ENCODE data around the gene ZIC3.

Gene ZIC3

DNA sequence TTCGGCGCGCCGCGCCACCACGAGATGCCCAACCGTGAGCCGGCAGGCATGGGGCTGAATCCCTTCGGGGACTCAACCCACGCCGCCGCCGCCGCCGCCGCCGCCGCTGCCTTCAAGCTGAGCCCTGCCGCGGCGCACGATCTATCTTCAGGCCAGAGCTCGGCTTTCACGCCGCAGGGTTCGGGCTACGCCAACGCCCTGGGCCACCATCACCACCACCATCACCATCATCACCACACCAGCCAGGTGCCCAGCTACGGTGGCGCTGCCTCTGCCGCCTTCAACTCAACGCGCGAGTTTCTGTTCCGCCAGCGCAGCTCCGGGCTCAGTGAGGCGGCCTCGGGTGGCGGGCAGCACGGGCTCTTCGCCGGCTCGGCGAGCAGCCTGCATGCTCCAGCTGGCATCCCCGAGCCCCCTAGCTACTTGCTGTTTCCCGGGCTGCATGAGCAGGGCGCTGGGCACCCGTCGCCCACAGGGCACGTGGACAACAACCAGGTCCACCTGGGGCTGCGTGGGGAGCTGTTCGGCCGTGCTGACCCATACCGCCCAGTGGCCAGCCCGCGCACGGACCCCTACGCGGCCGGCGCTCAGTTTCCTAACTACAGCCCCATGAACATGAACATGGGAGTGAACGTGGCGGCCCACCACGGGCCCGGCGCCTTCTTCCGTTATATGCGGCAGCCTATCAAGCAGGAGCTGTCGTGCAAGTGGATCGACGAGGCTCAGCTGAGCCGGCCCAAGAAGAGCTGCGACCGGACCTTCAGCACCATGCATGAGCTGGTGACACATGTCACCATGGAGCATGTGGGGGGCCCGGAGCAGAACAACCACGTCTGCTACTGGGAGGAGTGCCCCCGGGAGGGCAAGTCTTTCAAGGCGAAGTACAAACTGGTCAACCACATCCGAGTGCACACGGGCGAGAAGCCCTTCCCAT is 1.1 kb downstream of the ZIC3 start:
- H3K4me1 Mint-ChIP-seq (ENCODE audit: low read depth): peaks cover 15% of the 10 kb centered on the region
- H3K27me3 Mint-ChIP-seq: peaks cover 60% of the 10 kb centered on the region
- no peak overlapping the region for H3K27ac Mint-ChIP-seq
- peaks cover 5% of the 10 kb centered on the region for H3K36me3 Mint-ChIP-seq (ENCODE audit: low read depth)
- H3K9me3 Mint-ChIP-seq: no peaks in the 10 kb centered on the region
- peak overlapping the region; percentile 55 for H3K4me3 Mint-ChIP-seq

DNA sequence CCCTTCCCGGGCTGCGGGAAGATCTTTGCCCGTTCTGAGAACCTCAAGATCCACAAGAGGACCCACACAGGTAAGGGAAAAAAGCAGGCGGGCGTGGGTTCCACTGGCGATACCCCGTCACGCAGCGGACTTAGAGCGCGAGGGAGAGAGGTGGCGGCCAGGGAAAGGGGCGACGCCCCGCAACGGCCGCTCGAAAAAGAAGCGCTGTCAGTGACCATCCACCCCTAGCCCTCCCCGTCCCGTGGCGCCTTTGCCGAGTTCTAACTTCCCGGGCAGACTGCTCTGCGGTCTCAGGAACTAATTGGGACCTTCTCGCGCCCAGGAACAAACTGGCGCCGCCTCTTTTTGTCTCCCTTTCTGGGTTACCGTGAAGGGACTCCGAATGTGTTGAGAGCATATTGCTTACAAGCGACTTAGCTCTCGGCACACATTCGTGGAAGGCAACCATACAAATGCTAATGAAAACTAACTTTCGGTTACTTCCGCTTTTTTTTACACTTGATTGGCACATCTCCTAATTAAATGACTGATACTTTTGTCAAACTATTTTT is 1.8 kb downstream of the ZIC3 start:
- H3K4me3 Mint-ChIP-seq: peak overlapping the region; percentile 55
- no peak overlapping the region for H3K27ac Mint-ChIP-seq
- peaks cover 5% of the 10 kb centered on the region for H3K36me3 Mint-ChIP-seq (ENCODE audit: low read depth)
- no peaks in the 10 kb centered on the region for H3K9me3 Mint-ChIP-seq
- peaks cover 60% of the 10 kb centered on the region for H3K27me3 Mint-ChIP-seq
- peaks cover 15% of the 10 kb centered on the region for H3K4me1 Mint-ChIP-seq (ENCODE audit: low read depth)

DNA sequence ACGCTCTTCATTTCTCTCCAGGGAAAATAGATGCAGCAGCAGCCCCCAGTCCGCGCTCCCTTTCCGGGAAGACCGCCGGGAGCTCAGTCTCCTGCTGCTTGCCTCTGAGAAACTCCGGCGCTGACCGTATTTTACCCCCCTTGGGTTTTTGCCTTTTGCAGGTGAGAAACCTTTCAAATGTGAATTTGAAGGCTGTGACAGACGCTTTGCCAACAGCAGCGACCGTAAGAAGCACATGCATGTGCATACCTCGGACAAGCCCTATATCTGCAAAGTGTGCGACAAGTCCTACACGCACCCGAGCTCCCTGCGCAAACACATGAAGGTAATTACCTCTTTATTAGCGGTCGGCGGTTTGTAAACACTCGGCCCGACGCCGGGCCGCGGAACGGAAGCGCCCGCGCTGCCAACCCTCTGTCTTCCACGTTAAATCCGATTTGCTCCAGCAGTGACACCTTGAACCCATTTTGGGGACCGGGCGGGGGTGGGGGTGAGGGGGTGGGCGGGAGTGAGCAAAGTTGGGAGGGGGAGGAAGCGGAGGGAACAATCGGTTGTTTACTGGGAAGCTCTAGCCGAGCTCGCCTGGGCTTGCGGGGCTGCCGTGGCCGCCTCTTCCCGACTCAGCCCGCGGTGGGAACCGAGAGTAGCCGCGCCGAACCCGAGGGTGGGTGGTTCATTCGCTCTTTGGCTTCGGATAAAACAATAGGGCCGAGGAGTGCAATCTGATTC is 3.0 kb downstream of the ZIC3 start:
- no peaks in the 10 kb centered on the region for H3K9me3 Mint-ChIP-seq
- H3K4me3 Mint-ChIP-seq: no peak overlapping the region
- peaks cover 64% of the 10 kb centered on the region for H3K27me3 Mint-ChIP-seq

DNA sequence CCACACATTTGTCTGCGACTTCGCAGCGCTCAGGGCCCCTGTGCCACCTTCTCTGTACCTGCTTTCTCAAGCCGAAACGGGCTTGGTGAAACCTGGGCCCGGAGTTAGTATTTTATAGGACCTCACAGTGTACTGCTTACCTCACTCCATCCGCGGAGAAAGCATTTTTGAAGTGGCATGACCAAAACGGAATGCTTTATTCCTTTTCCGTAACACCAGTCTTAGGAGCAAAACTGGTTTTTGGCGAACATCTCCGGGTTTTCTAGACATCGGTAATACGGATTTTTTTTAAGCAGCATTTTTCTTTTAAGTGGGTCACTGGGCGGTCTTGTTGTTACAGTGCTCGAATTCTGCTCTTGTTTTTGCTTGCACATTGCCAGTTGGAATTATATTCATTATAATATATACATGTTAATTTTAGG is 3.6 kb downstream of the ZIC3 start:
- Mint-ChIP-seq H3K9me3 (no peaks in the 10 kb centered on the region), H3K4me3 (no peak overlapping the region), H3K4me1 (ENCODE audit: low read depth) (peaks cover 15% of the 10 kb centered on the region), H3K27ac (no peak overlapping the region), H3K36me3 (ENCODE audit: low read depth) (peaks cover 5% of the 10 kb centered on the region), H3K27me3 (peaks cover 61% of the 10 kb centered on the region)

More for the DNA sequence above, 3.0 kb downstream of the ZIC3 start:
- Mint-ChIP-seq H3K36me3 (ENCODE audit: low read depth) (peaks cover 5% of the 10 kb centered on the region), H3K27ac (no peak overlapping the region), H3K4me1 (ENCODE audit: low read depth) (peaks cover 15% of the 10 kb centered on the region)

DNA sequence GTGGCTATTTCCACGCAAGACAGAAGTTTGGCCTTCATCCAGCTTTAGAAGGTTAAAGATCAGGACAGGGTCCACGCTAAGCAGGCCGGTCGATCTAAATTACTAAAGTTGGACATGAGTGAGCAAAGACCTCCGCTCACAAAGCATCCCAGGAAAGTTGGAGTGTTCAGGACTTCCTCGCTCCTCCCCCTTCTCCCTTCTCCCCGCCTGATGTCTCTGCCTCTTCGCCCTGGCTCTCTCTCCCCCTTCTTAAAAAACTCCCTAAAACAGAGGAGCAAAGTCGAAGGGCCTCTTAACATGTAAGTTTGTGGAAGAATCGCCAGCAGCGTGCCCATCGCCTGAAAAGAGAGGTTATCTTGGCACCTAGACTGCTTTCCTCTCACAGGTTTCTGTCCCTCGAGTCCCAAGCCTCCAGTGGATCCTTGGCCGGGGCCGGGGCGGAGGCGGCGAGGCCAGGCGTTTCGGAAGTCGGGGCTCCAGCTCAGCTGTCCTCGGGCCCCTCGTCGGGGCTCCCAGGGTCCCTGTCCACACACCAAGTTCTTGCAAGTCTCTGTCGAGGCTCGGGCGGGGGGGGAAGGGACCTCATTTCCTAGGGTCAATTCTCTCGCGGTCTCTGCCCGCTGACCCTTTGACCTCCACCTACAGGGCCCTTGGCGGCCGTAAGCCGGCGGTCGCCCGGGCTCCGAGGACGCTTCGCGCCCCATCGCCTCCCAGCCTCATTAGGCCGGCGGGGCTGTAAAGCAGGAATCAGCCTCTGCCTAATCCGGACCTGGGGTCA is 7.6 kb downstream of the ZIC3 start:
- no peak overlapping the region for H3K27ac Mint-ChIP-seq
- H3K9me3 Mint-ChIP-seq: no peaks in the 10 kb centered on the region
- H3K4me1 Mint-ChIP-seq (ENCODE audit: low read depth): no peaks in the 10 kb centered on the region
- peaks cover 71% of the 10 kb centered on the region for H3K27me3 Mint-ChIP-seq
- no peak overlapping the region for H3K4me3 Mint-ChIP-seq
- H3K36me3 Mint-ChIP-seq (ENCODE audit: low read depth): no peaks in the 10 kb centered on the region

DNA sequence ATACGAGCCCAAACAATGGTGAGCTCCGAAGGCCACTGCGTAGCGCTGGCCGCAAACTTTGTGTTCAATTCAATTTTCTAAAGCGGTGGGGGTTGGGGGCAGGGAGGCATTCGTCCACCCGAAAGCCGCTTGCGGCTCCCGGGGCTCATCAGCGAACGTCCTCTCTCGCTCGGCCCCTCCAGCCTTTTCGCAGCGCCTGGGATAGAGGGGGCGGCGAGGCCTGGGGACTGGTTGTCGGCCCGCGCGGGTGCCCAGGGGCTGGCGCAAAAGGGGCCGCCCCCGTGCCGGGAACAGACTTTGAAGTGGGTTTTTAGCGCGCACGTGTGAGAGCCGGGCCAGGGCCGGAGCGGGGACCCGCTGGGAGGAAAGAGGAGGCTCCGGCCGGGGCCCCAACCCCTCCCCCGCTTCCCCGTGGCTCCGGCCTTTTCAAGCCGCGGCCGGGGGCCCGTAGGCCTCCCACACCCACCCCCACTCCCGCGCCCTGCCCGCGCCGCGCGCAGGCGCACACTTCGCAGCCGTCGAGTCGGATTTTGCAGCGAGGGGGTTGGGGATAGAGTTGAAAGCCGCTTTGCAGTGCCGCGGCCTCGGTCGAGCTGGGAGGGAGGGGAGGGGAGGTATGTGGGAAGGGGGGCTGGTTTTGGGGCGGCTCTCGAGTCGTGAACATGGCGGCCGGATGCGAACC is 8.3 kb downstream of the ZIC3 start:
- Mint-ChIP-seq H3K36me3 (ENCODE audit: low read depth) (no peaks in the 10 kb centered on the region), H3K4me1 (ENCODE audit: low read depth) (no peaks in the 10 kb centered on the region), H3K27me3 (peaks cover 68% of the 10 kb centered on the region), H3K4me3 (no peak overlapping the region), H3K9me3 (no peaks in the 10 kb centered on the region), H3K27ac (no peak overlapping the region)

DNA sequence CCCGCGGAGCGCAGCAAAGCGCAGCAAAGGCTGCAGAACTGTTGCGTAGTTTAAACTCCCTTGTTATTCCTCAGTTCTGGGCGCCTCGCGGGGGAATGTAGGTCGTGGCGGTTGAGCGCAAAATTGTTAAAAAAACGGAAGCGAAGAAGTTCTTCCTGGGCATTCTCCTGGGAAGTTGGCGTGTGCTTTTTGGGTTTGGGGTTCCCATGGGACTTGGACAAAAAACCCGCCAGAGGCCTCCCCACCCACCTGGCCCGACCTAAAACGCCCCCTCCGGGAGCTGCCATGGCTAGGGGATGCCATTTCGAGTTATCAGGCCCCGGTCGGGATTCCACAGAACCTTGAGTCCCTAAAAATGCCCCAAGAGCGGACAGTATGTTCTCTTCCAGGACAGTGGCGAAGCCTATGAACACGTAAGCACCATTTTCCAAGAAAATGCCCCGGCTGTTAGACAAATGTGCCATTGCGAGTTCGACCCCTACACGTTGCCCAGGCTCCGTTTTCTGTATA is 8.9 kb downstream of the ZIC3 start:
- H3K27ac Mint-ChIP-seq: no peak overlapping the region
- no peaks in the 10 kb centered on the region for H3K36me3 Mint-ChIP-seq (ENCODE audit: low read depth)
- no peaks in the 10 kb centered on the region for H3K4me1 Mint-ChIP-seq (ENCODE audit: low read depth)
- no peak overlapping the region for H3K4me3 Mint-ChIP-seq
- H3K27me3 Mint-ChIP-seq: peaks cover 66% of the 10 kb centered on the region
- H3K9me3 Mint-ChIP-seq: no peaks in the 10 kb centered on the region

DNA sequence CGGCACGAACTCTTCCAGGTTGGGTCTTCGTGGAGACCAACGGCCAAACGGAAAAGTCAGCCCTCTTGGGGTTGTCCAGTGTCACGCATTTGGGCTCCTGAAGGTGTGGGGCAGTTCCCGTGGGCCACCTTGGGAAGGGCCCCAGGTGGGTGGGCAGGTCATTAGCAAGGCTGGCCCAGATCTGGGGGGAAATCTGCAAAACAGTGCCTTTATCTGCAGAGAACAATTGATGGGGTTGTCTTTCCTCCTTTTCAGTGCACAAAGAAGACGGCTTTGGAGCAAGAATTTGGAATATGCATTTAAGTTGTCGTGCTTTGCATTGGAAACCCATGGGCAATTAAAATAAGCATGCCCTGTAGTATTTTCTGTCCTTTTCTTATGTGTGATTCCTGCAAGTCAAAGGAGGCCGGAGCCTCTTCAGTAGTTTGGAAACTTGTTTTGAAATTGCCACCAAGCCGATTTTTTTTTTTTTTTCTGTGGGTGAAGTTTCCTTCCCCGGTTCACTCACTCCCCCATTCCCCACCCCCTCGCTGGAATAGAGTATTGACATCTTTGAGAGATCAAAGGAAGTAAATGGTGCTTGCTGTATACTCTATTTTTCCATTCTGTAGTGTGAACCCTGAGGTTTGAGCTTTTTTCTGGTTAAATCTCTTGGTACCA is 9.8 kb downstream of the ZIC3 start:
- H3K36me3 Mint-ChIP-seq (ENCODE audit: low read depth): no peaks in the 10 kb centered on the region
- no peaks in the 10 kb centered on the region for H3K4me1 Mint-ChIP-seq (ENCODE audit: low read depth)
- H3K27ac Mint-ChIP-seq: no peak overlapping the region
- peaks cover 57% of the 10 kb centered on the region for H3K27me3 Mint-ChIP-seq
- H3K9me3 Mint-ChIP-seq: no peaks in the 10 kb centered on the region
- no peak overlapping the region for H3K4me3 Mint-ChIP-seq

DNA sequence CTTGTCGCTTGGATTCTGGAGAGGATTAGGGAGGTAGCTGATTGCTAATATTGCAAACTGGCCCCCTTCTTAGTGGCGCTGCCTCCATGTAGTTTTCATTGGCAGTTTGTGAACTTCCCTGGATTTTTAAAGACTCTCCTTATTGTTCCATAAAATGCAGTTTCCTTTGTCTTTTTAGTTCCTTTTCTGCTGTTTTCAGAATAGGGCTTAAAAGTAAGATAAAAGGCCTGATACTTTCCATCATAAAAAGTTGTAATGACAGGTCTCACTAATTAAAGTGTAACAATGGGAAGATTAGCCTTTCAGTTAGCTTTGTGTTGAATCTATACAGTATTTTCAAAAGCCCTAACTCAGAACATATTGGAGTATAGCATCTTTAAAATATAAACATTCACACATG is 21.2 kb downstream of the ZIC3 start:
- Mint-ChIP-seq H3K4me3 (no peak overlapping the region), H3K36me3 (ENCODE audit: low read depth) (no peaks in the 10 kb centered on the region), H3K27ac (no peak overlapping the region), H3K9me3 (no peaks in the 10 kb centered on the region), H3K27me3 (no peaks in the 10 kb centered on the region), H3K4me1 (ENCODE audit: low read depth) (no peaks in the 10 kb centered on the region)

DNA sequence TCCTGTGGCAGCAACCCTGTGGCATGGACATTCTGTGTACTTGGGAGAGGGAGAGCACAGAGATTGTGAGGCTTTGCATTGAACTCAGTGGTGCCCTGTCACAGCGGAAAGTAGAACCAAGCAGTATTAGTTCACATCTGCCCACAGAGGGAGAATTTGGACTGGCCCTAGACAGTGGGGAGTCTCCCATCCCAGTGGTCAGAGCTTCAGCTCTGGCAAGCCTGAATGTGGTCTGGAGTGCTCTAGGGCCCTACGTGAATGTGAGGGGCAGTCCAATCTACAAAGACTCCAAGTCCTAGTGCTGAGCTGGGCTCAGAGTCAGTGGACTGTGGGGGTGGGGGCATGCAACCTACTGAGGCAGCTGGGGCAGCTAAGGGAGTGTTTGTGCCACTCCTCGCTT is 34.8 kb downstream of the ZIC3 start:
- H3K27me3 Mint-ChIP-seq: peaks cover 3% of the 10 kb centered on the region
- H3K36me3 Mint-ChIP-seq (ENCODE audit: low read depth): no peaks in the 10 kb centered on the region
- no peak overlapping the region for H3K4me3 Mint-ChIP-seq
- H3K9me3 Mint-ChIP-seq: peaks cover 3% of the 10 kb centered on the region
- no peaks in the 10 kb centered on the region for H3K4me1 Mint-ChIP-seq (ENCODE audit: low read depth)
- H3K27ac Mint-ChIP-seq: no peak overlapping the region

Measured in stimulated activated naive CD8-positive, alpha-beta T cell treated with anti-CD3 and anti-CD28 coated beads, Interleukin-15, Interleukin-2, amounts not matched to agents 100 ng/mL and 50 ng/mL, for 24 hours (primary cell).